A673 (cell line): ENCODE measurements around the gene PAEP. TPM values are rescaled to one million over a fixed set of nuclear protein-coding genes. Genes with fewer than 3 reads are reported as not detected.

Experiments used
- BruUV-seq: library from RNA; stranded (reverse); fragments of 400-500 nt; replicated peaks from 2 replicates; lab custom pipeline; 2021; lab: Mats Ljungman, UMichigan
- CTCF ChIA-PET: fragments of 300-600 bp; sonication (Branson Sonifier 250); formaldehyde crosslinking; loops from one replicate; lab custom pipeline; 2022; ENCODE audit warnings: antibody characterized with exemption; lab: Charles Lee
- POLR2A ChIA-PET: fragments of 300-600 bp; sonication (Branson Sonifier 250); formaldehyde crosslinking; loops from one replicate; lab custom pipeline; 2022; ENCODE audit warnings: antibody characterized with exemption; ENCODE audit not compliant: low non-redundant PET; lab: Charles Lee
- DNase-seq: peaks from one replicate; pipeline ENCODE4 v3.0.0-alpha.2; 2015; ENCODE audit warnings: low spot score
- H3K27ac ChIP-seq: fragments of 200-600 bp; sonication (generic); 2 replicates; pipeline ENCODE4 v1.5.1; 2016; ENCODE audit warnings: mixed run types, low read depth, mild to moderate bottlenecking, mixed read lengths, antibody characterized with exemption, low read length; ENCODE audit not compliant: poor library complexity, severe bottlenecking
- H3K27me3 ChIP-seq: fragments of 200-600 bp; sonication (generic); replicated peaks from 2 replicates; pipeline ENCODE4 v1.6.1; 2017; ENCODE audit warnings: mixed run types, low read depth, mild to moderate bottlenecking, mixed read lengths, antibody characterized with exemption, low read length; ENCODE audit not compliant: insufficient read depth, poor library complexity
- H3K36me3 ChIP-seq: fragments of 200-600 bp; sonication (generic); 2 replicates; pipeline ENCODE4 v1.6.1; 2016; ENCODE audit warnings: mixed run types, mild to moderate bottlenecking, mixed read lengths, antibody characterized with exemption, low read length; ENCODE audit not compliant: insufficient read depth, poor library complexity, severe bottlenecking
- H3K4me1 ChIP-seq: fragments of 200-600 bp; sonication (generic); 2 replicates; pipeline ENCODE4 v1.6.1; 2017; ENCODE audit warnings: mixed run types, mild to moderate bottlenecking, mixed read lengths, antibody characterized with exemption, low read length; ENCODE audit not compliant: insufficient read depth, poor library complexity, severe bottlenecking
- H3K4me3 ChIP-seq: fragments of 200-600 bp; sonication (generic); 2 replicates; pipeline ENCODE4 v1.5.1; 2016; ENCODE audit warnings: low read depth, mixed run types, mild to moderate bottlenecking, mixed read lengths, low read length; ENCODE audit not compliant: poor library complexity, severe bottlenecking
- H3K9me3 ChIP-seq: fragments of 200-600 bp; sonication (generic); 2 replicates; pipeline ENCODE4 v1.6.1; 2016; ENCODE audit warnings: mixed run types, low read depth, mild to moderate bottlenecking, mixed read lengths, antibody characterized with exemption, low read length; ENCODE audit not compliant: poor library complexity, severe bottlenecking
- CTCF ChIP-seq: fragments of 300-800, 200-600 bp; sonication (generic); conservative IDR thresholded peaks from 2 replicates; pipeline ENCODE4 v1.5.1; 2017; ENCODE audit warnings: low read depth, mild to moderate bottlenecking, antibody characterized with exemption, low read length, moderate library complexity, mixed read lengths
- EZH2 ChIP-seq: fragments of 200-600 bp; sonication (generic); IDR thresholded peaks from 2 replicates; pipeline ENCODE4 v1.6.1; 2017; ENCODE audit warnings: borderline replicate concordance, low read depth, mild to moderate bottlenecking, mixed read lengths, antibody characterized with exemption, low read length; ENCODE audit not compliant: poor library complexity, severe bottlenecking
- intact Hi-C: fragments of 100-400 bp; cut with micrococcal nuclease; formaldehyde crosslinking; loops from one replicate; pipeline ENCODE4 v1.10.0; 2022; ENCODE audit not compliant: unreplicated experiment
- total RNA-seq: library from RNA; stranded (reverse); gene quantifications from 2 replicates; pipeline ENCODE4 v1.2.3, GENCODE V29; 2021

Gene PAEP
- total RNA-seq, 1 experiment from 2014 or later = not detected

GRCh38 chr9:135565636-135566035 is 4.1 kb downstream of the PAEP start:
- CTCF ChIA-PET = no interaction called here
- no TSS peak for BruUV-seq
- no peak for DNase-seq
- Histone ChIP-seq H3K4me3 (no peak overlapping the region), H3K27ac (no peak overlapping the region), H3K36me3 (no peaks in the 10 kb centered on the region), H3K27me3 (peaks cover 34% of the 10 kb centered on the region), H3K4me1 (no peaks in the 10 kb centered on the region), H3K9me3 (peaks cover 6% of the 10 kb centered on the region)
- TF ChIP-seq EZH2 (no peak), CTCF (no peak)
- intact Hi-C loops = no loop called here
- POLR2A ChIA-PET = no interaction called here

- Histone ChIP-seq H3K9me3 (peaks cover 6% of the 10 kb centered on the region), H3K4me1 (no peaks in the 10 kb centered on the region), H3K27ac (no peak overlapping the region), H3K27me3 (peaks cover 42% of the 10 kb centered on the region), H3K36me3 (no peaks in the 10 kb centered on the region), H3K4me3 (no peak overlapping the region)
- no peak for TF ChIP-seq EZH2
- TF ChIP-seq CTCF = no peak
- ChIA-PET CTCF (no interaction called here), POLR2A (interaction anchor here (0.8 kb wide), 1 partner anchor 10 kb away, joined by 4 read pairs; no protein-coding TSS in a partner anchor)
- DNase-seq = no peak
- no TSS peak for BruUV-seq
- intact Hi-C loops = no loop called here
These were observed 5.0 kb downstream of the PAEP start for GRCh38 chr9:135566552-135566951.

- CTCF ChIA-PET = no interaction called here
- Histone ChIP-seq H3K4me3 (no peak overlapping the region), H3K9me3 (peaks cover 6% of the 10 kb centered on the region), H3K27ac (no peak overlapping the region), H3K4me1 (no peaks in the 10 kb centered on the region), H3K36me3 (no peaks in the 10 kb centered on the region), H3K27me3 (peaks cover 45% of the 10 kb centered on the region)
- TF ChIP-seq EZH2 (no peak), CTCF (no peak)
- intact Hi-C loops = no loop called here
- POLR2A ChIA-PET = interaction anchor here (0.8 kb wide), 1 partner anchor 11 kb away, joined by 4 read pairs; no protein-coding TSS in a partner anchor
- no TSS peak for BruUV-seq
- DNase-seq = no peak
These were observed 5.8 kb downstream of the PAEP start for GRCh38 chr9:135567311-135567710.
